Colonic mucosa (tissue), 4 donors: ENCODE results near the gene STARD9. TPM values are rescaled to one million over a fixed set of nuclear protein-coding genes. Genes with fewer than 3 reads are reported as not detected.
"Not testable (repeated sequence)": the region's sequence is repeated elsewhere in the genome, so short reads cannot be mapped to it uniquely, and the experiment has no call there.

Experiments used
- DNase-seq: peaks from one replicate; pipeline ENCODE4 v3.0.0-alpha.2; 2020
- H3K27ac ChIP-seq: fragments of 200-600 bp; one replicate; pipeline ENCODE4 v1.8.0; 2021
- H3K27me3 ChIP-seq: fragments of 200-600 bp; one replicate; pipeline ENCODE4 v1.8.0; 2021
- H3K36me3 ChIP-seq: fragments of 200-600 bp; one replicate; pipeline ENCODE4 v1.8.0; 2021
- H3K4me1 ChIP-seq: fragments of 200-600 bp; one replicate; pipeline ENCODE4 v1.8.0; 2021; ENCODE audit warnings: mild to moderate bottlenecking
- H3K4me3 ChIP-seq: fragments of 200-600 bp; one replicate; pipeline ENCODE4 v1.8.0; 2021
- H3K9ac ChIP-seq, 2 donors: one replicate each; pipeline ENCODE4 v1.7.0; 2013; ENCODE audit warnings: control low read depth in 2 of 2, low read depth in 2 of 2, low read length in 2 of 2
- H3K9me3 ChIP-seq: fragments of 200-600 bp; one replicate; pipeline ENCODE4 v1.8.0; 2021
- intact Hi-C: fragments of 100-400 bp; cut with DNase I; formaldehyde crosslinking; loops from one replicate; pipeline ENCODE4 v1.14.1; 2022
- total RNA-seq, 2 donors: library from RNA; stranded (reverse); fragmentation: NEBNext Ultra II Directional in 1 of 2; extraction: Animal tissue kit (Norgen Biotek cat#: 25700) in 1 of 2; gene quantifications; one replicate each; pipeline ENCODE4 v1.2.1, GENCODE V29; 2021
- TF ChIP-seq, protein P1 (sequence below): fragments of 200-600 bp; IDR thresholded peaks from one replicate; pipeline ENCODE4 v1.8.0; 2022; ENCODE audit warnings: antibody characterized with exemption, mild to moderate bottlenecking
- donor health status: healthy.
- donor health status: DM: no; HTN: no; CAD: no.
- donor health status: DM: no; HTN: no; CAD: no.

STARD9 gene
- total RNA-seq, 2 donors from 2014 or later, result 4.7 to 5.2 TPM

DNA sequence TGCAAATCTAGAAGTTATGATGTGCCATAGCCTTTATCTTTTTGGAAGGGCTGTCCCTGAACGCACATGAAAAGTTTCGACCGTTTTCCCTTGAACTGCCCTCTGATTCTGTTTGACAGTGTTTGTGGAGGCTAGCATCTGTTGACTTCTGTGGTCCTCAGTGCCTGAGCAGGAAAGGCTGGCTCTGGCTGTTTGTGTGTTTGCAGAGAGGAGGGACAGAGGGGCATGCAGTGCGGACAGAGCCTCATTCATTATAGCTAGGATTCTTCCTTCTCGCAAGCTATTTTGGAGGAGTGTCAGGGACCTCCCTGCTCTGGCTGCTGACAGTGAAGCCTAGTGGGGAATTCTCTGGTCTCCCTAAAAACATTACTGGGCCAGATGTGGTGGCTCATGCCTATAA, 97.0 kb downstream of the STARD9 start:
- Histone ChIP-seq H3K4me3 (no peak overlapping the region), H3K4me1 (no peaks in the 10 kb centered on the region), H3K27me3 (no peaks in the 10 kb centered on the region), H3K36me3 (no peaks in the 10 kb centered on the region), H3K27ac (no peak overlapping the region), H3K9me3 (no peaks in the 10 kb centered on the region), H3K9ac (no peak overlapping the region)
- intact Hi-C loops, result no loop called here
- TF ChIP-seq, protein P1, sequence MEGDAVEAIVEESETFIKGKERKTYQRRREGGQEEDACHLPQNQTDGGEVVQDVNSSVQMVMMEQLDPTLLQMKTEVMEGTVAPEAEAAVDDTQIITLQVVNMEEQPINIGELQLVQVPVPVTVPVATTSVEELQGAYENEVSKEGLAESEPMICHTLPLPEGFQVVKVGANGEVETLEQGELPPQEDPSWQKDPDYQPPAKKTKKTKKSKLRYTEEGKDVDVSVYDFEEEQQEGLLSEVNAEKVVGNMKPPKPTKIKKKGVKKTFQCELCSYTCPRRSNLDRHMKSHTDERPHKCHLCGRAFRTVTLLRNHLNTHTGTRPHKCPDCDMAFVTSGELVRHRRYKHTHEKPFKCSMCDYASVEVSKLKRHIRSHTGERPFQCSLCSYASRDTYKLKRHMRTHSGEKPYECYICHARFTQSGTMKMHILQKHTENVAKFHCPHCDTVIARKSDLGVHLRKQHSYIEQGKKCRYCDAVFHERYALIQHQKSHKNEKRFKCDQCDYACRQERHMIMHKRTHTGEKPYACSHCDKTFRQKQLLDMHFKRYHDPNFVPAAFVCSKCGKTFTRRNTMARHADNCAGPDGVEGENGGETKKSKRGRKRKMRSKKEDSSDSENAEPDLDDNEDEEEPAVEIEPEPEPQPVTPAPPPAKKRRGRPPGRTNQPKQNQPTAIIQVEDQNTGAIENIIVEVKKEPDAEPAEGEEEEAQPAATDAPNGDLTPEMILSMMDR, result no peak
- DNase-seq, result no peak

DNA sequence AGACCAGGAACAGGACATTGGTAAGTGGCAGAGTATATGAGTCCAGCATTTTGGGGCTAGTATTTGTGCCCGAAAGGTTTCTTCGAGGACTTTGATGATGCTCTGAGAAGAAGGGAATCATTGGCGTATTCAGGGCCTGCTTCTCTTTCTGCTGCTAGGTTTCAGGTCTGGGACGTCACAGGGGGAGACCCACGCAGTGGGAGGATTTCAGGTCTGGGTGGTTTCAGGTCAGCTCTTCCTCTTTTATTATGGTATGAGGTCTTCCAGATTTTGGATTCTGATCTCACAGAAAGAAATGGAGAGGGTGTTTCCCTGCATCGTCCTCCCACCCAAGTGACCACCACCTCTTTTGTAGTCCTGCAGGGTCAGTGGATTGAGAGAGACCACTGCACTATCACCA, 99.1 kb downstream of the STARD9 start:
- Histone ChIP-seq H3K9ac (no peak overlapping the region), H3K4me3 (no peak overlapping the region), H3K4me1 (no peaks in the 10 kb centered on the region), H3K27me3 (no peaks in the 10 kb centered on the region), H3K27ac (no peak overlapping the region), H3K36me3 (no peaks in the 10 kb centered on the region), H3K9me3 (no peaks in the 10 kb centered on the region)
- no peak for DNase-seq
- intact Hi-C loops, result no loop called here
- TF ChIP-seq, protein P1, result no peak

DNA sequence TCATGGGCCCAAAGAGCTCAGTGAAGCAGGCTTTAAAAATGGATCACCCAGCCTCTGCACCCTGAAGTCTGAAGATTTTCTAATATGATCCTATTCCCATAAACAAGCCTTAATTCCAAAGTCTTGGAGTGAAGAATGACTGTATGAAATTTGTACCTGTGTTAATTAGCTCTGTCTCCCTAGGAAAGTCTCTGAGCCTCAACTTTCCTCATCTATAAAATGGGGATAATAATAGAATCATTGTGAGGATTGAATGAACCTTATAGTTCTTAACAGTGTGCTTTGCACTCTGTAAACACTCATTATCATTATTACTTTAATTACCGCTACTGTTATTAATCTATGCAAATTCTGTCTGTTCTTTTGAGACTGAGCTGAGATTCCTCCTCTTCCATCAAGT, 99.6 kb downstream of the STARD9 start:
- intact Hi-C loops, result no loop called here
- H3K36me3 ChIP-seq, result no peaks in the 10 kb centered on the region
- H3K4me3 ChIP-seq, result no peak overlapping the region
- no peaks in the 10 kb centered on the region for H3K4me1 ChIP-seq
- H3K9ac ChIP-seq, result no peak overlapping the region
- no peak for DNase-seq
- H3K27me3 ChIP-seq, result no peaks in the 10 kb centered on the region
- TF ChIP-seq, protein P1, result no peak
- no peaks in the 10 kb centered on the region for H3K9me3 ChIP-seq
- no peak overlapping the region for H3K27ac ChIP-seq

DNA sequence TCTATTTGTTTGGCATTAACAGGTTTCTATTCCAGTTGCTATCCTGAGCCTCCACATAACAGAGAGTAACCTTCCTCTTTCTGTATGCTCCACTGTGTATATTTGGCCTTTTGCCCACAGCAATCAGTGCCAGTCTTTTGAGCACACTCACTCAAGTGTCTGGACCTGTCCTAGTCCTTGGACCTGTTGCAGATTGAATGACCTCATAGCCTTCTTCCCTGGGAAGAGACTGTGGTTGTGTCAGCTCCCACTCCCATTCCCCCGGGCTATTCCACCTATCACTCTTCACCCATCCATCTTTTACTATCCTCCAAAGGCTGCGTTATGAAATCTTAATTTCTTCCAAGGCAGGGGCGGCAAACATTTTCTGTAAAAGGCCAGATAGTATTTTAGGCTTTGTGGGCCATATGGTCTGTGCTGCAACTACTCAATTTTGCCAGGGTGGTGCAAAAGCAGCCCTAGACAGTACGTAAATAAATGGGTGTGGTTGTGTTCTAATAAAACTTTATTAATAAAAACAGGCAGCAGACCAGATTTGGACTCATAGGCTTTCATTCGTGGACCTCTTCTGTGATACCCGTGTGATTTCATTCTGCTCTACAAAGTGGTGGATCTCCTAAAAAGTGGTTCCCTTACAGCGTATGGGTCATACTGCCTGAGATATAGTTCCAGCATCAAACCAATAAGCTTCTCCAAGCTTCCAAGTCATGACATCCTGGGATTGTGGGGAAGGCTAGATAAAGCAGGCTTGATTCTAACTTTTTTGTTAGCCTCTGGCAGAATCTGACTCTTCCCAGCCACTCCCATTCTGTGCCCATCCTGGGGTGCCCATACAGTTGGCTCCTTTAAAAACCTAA, 104.1 kb downstream of the STARD9 start:
- intact Hi-C loops, result no loop called here
- Histone ChIP-seq H3K9ac (no peak overlapping the region), H3K4me1 (no peaks in the 10 kb centered on the region), H3K4me3 (no peak overlapping the region), H3K9me3 (no peaks in the 10 kb centered on the region), H3K36me3 (no peaks in the 10 kb centered on the region), H3K27me3 (no peaks in the 10 kb centered on the region), H3K27ac (no peak overlapping the region)
- DNase-seq, result no peak
- TF ChIP-seq, protein P1, result no peak

DNA sequence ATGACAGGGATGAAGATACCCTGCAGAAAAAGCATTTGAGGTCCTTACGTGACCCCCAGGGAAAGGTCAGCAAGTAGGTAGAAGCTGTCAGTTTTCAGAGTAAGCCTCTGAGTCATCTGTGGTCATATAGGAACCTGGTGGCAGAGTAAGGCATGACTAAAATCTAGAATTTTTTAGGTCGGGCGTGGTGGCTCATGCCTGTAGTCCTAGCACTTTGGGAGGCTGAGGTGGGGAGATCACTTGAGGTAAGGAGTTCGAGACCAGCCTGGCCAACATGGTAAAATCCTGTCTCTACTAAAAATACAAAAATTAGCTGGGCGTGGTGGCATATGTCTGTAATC, 104.7 kb downstream of the STARD9 start:
- H3K36me3 ChIP-seq, H3K4me3 ChIP-seq, H3K27me3 ChIP-seq, H3K9me3 ChIP-seq, H3K27ac ChIP-seq, DNase-seq, H3K9ac ChIP-seq, intact Hi-C loops, H3K4me1 ChIP-seq: not testable (repeated sequence)

DNA sequence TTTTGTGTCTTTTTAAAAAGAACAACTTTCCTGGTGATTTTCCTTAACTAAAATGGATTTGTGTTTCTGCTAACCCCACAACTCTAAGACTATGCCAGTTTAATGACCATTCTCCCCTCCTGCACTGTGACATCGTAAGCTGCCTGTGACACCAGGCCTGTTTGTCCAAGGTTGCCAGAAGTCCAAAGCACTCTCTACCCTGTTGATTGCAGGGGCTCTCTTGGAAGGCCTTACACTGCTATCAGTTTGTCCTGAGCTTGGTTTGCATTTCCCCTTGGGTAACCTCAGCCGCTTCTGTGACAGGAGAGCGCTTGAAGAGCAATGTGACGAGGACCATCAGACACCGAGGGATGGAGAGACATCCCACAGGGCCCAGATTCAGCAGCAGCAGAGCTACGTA, 105.7 kb downstream of the STARD9 start:
- H3K27me3 ChIP-seq, result no peaks in the 10 kb centered on the region
- H3K4me1 ChIP-seq, result no peaks in the 10 kb centered on the region
- DNase-seq, result no peak
- H3K27ac ChIP-seq, result no peak overlapping the region
- H3K9ac ChIP-seq, result no peak overlapping the region
- H3K9me3 ChIP-seq, result no peaks in the 10 kb centered on the region
- no peaks in the 10 kb centered on the region for H3K36me3 ChIP-seq
- intact Hi-C loops, result no loop called here
- TF ChIP-seq, protein P1, result no peak
- no peak overlapping the region for H3K4me3 ChIP-seq
